ENCODE results near the gene MYL7. TPM values are rescaled to one million over a fixed set of nuclear protein-coding genes. Genes with fewer than 3 reads are reported as not detected.

The MYL7 gene
- total RNA-seq, 1 experiment from 2014 or later: not detected

DNA sequence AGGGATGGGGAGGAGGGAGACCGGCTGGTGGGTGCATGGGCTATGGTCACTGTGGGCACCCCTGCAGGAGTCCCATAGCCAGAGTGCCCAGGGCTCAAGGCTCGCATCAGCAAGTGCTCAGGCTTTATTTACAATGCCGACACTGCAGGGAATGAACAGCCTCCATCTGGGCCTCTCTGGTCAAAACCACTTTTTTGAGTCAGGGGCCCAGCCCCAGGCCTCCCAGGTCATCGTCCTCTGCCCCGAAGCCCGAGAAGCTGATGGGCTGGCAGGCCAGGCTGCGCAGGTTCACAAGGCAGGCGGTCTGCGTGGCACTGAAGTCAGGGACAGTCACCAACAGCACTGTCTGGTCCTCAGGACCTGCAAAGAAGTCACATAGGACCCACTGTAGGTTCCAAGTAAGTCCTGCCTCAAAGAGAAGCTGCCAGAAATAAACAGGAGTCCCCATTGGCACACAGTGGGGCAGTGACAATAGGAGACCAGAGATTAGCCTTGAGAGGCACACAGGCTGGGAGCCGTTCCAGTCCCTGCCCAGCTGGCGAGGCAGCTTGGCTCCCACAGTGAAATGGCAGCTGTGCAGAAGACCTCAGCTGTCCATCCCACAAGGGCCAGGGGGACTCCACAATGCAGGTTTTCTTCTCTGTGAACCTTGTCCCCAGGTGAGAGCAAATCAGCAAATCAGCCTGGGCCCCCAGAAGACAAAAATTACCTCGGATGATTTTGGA lies 26.4 kb downstream of the MYL7 start:
- no peak overlapping the region for H3K4me3 ChIP-seq (replicated peaks in 1 of 2; ENCODE audit: low read depth in 1 of 2, low read length in 2 of 2)

More for the DNA sequence above, 26.4 kb downstream of the MYL7 start:
- Histone ChIP-seq H3K79me2 (ENCODE audit: insufficient read depth, low read length) (peaks cover 13% of the 10 kb centered on the region; the same call in 1 of the 2 replicates), H3K36me3 (ENCODE audit: control insufficient read depth in 1 of 2, insufficient read depth in 2 of 2, low read length in 2 of 2) (peaks cover 23 to 26% of the 10 kb centered on the region in 2 experiments; a peak in 3 of 4 replicates), H4K20me1 (ENCODE audit: insufficient read depth) (no peaks in the 10 kb centered on the region), H3K27me3 (ENCODE audit: insufficient read depth, low read length) (no peaks in the 10 kb centered on the region), H2AFZ (ENCODE audit: low read depth, low read length, poor library complexity, severe bottlenecking) (no peak overlapping the region), H3K4me1 (ENCODE audit: control insufficient read depth in 1 of 2, insufficient read depth in 2 of 2, low read length in 2 of 2) (no peaks in the 10 kb centered on the region), H3K9ac (ENCODE audit: low read length) (no peak overlapping the region), H3K4me2 (ENCODE audit: low read length) (no peak overlapping the region), H3K27ac (ENCODE audit: low read depth, low read length) (no peak overlapping the region), H3K9me3 (ENCODE audit: control insufficient read depth in 1 of 2, insufficient read depth in 1 of 2, low read depth in 1 of 2, low read length in 2 of 2) (no peaks in the 10 kb centered on the region), H3K9me2 (ENCODE audit: insufficient read depth) (no peaks in the 10 kb centered on the region)
- intact Hi-C loops (cut with micrococcal nuclease): no loop called here
- ChIA-PET POLR2A (no interaction called here), CTCF (no interaction called here), RAD21 (ENCODE audit: low non-redundant PET in 1 of 2, low total read pairs in 2 of 2, uncharacterized antibody in 2 of 2, unreplicated experiment in 2 of 2) (no interaction called here)
- no peak for TF ChIP-seq FOSL1 (IDR thresholded peaks at IDR 0.05; ENCODE audit: low read depth)
- TF ChIP-seq ELF1 (IDR thresholded peaks at IDR 0.05; ENCODE audit: borderline replicate concordance, low read depth): no peak
- TF ChIP-seq EZH2 (IDR thresholded peaks at IDR 0.05): no peak
- TF ChIP-seq, protein P1, sequence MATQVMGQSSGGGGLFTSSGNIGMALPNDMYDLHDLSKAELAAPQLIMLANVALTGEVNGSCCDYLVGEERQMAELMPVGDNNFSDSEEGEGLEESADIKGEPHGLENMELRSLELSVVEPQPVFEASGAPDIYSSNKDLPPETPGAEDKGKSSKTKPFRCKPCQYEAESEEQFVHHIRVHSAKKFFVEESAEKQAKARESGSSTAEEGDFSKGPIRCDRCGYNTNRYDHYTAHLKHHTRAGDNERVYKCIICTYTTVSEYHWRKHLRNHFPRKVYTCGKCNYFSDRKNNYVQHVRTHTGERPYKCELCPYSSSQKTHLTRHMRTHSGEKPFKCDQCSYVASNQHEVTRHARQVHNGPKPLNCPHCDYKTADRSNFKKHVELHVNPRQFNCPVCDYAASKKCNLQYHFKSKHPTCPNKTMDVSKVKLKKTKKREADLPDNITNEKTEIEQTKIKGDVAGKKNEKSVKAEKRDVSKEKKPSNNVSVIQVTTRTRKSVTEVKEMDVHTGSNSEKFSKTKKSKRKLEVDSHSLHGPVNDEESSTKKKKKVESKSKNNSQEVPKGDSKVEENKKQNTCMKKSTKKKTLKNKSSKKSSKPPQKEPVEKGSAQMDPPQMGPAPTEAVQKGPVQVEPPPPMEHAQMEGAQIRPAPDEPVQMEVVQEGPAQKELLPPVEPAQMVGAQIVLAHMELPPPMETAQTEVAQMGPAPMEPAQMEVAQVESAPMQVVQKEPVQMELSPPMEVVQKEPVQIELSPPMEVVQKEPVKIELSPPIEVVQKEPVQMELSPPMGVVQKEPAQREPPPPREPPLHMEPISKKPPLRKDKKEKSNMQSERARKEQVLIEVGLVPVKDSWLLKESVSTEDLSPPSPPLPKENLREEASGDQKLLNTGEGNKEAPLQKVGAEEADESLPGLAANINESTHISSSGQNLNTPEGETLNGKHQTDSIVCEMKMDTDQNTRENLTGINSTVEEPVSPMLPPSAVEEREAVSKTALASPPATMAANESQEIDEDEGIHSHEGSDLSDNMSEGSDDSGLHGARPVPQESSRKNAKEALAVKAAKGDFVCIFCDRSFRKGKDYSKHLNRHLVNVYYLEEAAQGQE (IDR thresholded peaks at IDR 0.05; ENCODE audit: low read depth): no peak
- TF ChIP-seq, protein P2, sequence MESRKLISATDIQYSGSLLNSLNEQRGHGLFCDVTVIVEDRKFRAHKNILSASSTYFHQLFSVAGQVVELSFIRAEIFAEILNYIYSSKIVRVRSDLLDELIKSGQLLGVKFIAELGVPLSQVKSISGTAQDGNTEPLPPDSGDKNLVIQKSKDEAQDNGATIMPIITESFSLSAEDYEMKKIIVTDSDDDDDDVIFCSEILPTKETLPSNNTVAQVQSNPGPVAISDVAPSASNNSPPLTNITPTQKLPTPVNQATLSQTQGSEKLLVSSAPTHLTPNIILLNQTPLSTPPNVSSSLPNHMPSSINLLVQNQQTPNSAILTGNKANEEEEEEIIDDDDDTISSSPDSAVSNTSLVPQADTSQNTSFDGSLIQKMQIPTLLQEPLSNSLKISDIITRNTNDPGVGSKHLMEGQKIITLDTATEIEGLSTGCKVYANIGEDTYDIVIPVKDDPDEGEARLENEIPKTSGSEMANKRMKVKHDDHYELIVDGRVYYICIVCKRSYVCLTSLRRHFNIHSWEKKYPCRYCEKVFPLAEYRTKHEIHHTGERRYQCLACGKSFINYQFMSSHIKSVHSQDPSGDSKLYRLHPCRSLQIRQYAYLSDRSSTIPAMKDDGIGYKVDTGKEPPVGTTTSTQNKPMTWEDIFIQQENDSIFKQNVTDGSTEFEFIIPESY (IDR thresholded peaks at IDR 0.05; ENCODE audit: extremely low read depth, insufficient replicate concordance, low read length): no peak
- TF ChIP-seq TCF7L2 (IDR thresholded peaks at IDR 0.05; ENCODE audit: borderline replicate concordance, extremely low read depth, insufficient read depth, insufficient read length): no peak
- TF ChIP-seq POLR2AphosphoS5 (IDR thresholded peaks at IDR 0.05; ENCODE audit: low read depth, low read length): no peak
- TF ChIP-seq, protein P3, sequence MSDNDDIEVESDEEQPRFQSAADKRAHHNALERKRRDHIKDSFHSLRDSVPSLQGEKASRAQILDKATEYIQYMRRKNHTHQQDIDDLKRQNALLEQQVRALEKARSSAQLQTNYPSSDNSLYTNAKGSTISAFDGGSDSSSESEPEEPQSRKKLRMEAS (IDR thresholded peaks at IDR 0.05): no peak
- no peak for TF ChIP-seq ZFX (IDR thresholded peaks at IDR 0.05)
- no peak for TF ChIP-seq SP1 (IDR thresholded peaks at IDR 0.05; ENCODE audit: low read depth)
- TF ChIP-seq SIN3A (IDR thresholded peaks at IDR 0.05; ENCODE audit: low read depth): no peak
- no peak for TF ChIP-seq POLR2A (IDR thresholded peaks at IDR 0.05; ENCODE audit: borderline replicate concordance, extremely low read depth, insufficient read depth, insufficient read length)
- TF ChIP-seq, protein P4, sequence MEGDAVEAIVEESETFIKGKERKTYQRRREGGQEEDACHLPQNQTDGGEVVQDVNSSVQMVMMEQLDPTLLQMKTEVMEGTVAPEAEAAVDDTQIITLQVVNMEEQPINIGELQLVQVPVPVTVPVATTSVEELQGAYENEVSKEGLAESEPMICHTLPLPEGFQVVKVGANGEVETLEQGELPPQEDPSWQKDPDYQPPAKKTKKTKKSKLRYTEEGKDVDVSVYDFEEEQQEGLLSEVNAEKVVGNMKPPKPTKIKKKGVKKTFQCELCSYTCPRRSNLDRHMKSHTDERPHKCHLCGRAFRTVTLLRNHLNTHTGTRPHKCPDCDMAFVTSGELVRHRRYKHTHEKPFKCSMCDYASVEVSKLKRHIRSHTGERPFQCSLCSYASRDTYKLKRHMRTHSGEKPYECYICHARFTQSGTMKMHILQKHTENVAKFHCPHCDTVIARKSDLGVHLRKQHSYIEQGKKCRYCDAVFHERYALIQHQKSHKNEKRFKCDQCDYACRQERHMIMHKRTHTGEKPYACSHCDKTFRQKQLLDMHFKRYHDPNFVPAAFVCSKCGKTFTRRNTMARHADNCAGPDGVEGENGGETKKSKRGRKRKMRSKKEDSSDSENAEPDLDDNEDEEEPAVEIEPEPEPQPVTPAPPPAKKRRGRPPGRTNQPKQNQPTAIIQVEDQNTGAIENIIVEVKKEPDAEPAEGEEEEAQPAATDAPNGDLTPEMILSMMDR (IDR thresholded peaks at IDR 0.05 in 2 of 3, conservative IDR thresholded peaks at IDR 0.05 in 1 of 3; ENCODE audit: borderline replicate concordance in 1 of 3, insufficient read depth in 1 of 3, low read depth in 2 of 3, low read length in 2 of 3): no peak
- no peak for TF ChIP-seq SRF (IDR thresholded peaks at IDR 0.05; ENCODE audit: low read depth)
- DNase-seq (ENCODE audit: low read depth, low spot score): no peak
- BruUV-seq (replicated peaks): no TSS peak
- no peak for ATAC-seq

Data from HCT116 (cell line).